ENCODE measurements around the gene CREBZF. TPM values are rescaled to one million over a fixed set of nuclear protein-coding genes. Genes with fewer than 3 reads are reported as not detected.
A peak's percentile ranks its signal among the peaks of the same experiment; 100 is the strongest.
"Not testable (repeated sequence)": the region's sequence is repeated elsewhere in the genome, so short reads cannot be mapped to it uniquely, and the experiment has no call there.

The CREBZF gene
- total RNA-seq, 1 experiment from 2014 or later = 99.4 TPM

- H3K4me3 Mint-ChIP-seq (ENCODE audit: unreplicated experiment) = peak overlapping the region; percentile 91
- peaks cover 79% of the 10 kb centered on the region for H3K36me3 Mint-ChIP-seq (ENCODE audit: insufficient read depth, unreplicated experiment)
- H3K27ac Mint-ChIP-seq (ENCODE audit: unreplicated experiment) = no peak overlapping the region
Measured at GRCh38 chr11:85661972-85662664, 2.8 kb downstream of the CREBZF start.

DNA sequence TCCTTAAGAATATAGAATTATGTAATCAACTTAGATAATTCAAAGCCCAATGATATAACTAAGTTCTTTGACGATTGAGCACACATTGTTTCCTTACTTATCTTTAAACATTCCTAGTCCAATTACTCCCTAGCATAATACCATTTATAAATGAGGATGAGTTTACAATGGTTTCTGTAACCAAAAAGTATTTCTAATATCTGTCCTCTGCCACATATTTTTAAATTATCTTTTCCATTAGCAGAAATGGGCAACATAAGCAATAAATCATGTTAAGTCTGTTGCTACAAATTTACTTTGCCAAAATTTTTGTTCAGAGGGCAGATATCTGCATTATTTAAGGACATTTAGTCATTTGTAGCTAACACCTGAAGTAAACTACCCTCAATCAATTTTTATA lies 6.7 kb downstream of the CREBZF start:
- Histone ChIP-seq H3K36me3 (ENCODE audit: control insufficient read depth, insufficient read depth, low read length) (peaks cover 2% of the 10 kb centered on the region; the same call in 1 of the 2 replicates), H3K4me3 (ENCODE audit: low read depth, low read length) (no peak overlapping the region), H3K9me3 (no peaks in the 10 kb centered on the region), H3K27me3 (replicated peaks; ENCODE audit: control insufficient read depth, insufficient read depth, low read length) (no peaks in the 10 kb centered on the region), H3K4me1 (peaks cover 6% of the 10 kb centered on the region; the same call in 1 of the 2 replicates)
- Mint-ChIP-seq H3K27ac (ENCODE audit: unreplicated experiment) (no peak overlapping the region), H3K9me3 (ENCODE audit: unreplicated experiment) (no peaks in the 10 kb centered on the region), H3K27me3 (ENCODE audit: insufficient read depth, unreplicated experiment) (no peaks in the 10 kb centered on the region), H3K4me1 (ENCODE audit: low read depth, unreplicated experiment) (peaks cover 30% of the 10 kb centered on the region), H3K4me3 (ENCODE audit: unreplicated experiment) (no peak overlapping the region), H3K36me3 (ENCODE audit: insufficient read depth, unreplicated experiment) (peaks cover 82% of the 10 kb centered on the region)
- ChIA-PET POLR2A (no interaction called here), CTCF (no interaction called here)
- BruUV-seq (replicated peaks) = no TSS peak
- no peak for DNase-seq
- TF ChIP-seq, protein P1, sequence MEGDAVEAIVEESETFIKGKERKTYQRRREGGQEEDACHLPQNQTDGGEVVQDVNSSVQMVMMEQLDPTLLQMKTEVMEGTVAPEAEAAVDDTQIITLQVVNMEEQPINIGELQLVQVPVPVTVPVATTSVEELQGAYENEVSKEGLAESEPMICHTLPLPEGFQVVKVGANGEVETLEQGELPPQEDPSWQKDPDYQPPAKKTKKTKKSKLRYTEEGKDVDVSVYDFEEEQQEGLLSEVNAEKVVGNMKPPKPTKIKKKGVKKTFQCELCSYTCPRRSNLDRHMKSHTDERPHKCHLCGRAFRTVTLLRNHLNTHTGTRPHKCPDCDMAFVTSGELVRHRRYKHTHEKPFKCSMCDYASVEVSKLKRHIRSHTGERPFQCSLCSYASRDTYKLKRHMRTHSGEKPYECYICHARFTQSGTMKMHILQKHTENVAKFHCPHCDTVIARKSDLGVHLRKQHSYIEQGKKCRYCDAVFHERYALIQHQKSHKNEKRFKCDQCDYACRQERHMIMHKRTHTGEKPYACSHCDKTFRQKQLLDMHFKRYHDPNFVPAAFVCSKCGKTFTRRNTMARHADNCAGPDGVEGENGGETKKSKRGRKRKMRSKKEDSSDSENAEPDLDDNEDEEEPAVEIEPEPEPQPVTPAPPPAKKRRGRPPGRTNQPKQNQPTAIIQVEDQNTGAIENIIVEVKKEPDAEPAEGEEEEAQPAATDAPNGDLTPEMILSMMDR (IDR thresholded peaks at IDR 0.05; ENCODE audit: insufficient read depth in 1 of 2, low read depth in 1 of 2, low read length in 1 of 2, severe bottlenecking in 1 of 2, unreplicated experiment in 1 of 2) = no peak
- intact Hi-C loops (cut with micrococcal nuclease; ENCODE audit: unreplicated experiment) = no loop called here

More at GRCh38 chr11:85661972-85662664, 2.8 kb downstream of the CREBZF start:
- intact Hi-C loops (cut with micrococcal nuclease; ENCODE audit: unreplicated experiment) = loop anchor here (10.0 kb wide), 2 partner anchors 583 to 643 kb away; partner anchors contain the start of genes EED and HIKESHI
- BruUV-seq (replicated peaks) = no TSS peak
- Mint-ChIP-seq H3K27me3 (ENCODE audit: insufficient read depth, unreplicated experiment) (no peaks in the 10 kb centered on the region), H3K4me1 (ENCODE audit: low read depth, unreplicated experiment) (peaks cover 29% of the 10 kb centered on the region), H3K9me3 (ENCODE audit: unreplicated experiment) (no peaks in the 10 kb centered on the region)
- H3K4me3 ChIP-seq (ENCODE audit: low read depth, low read length) = peak overlapping the region; percentile 91
- peaks cover 4% of the 10 kb centered on the region for H3K36me3 ChIP-seq (ENCODE audit: control insufficient read depth, insufficient read depth, low read length)
- H3K27me3 ChIP-seq (replicated peaks; ENCODE audit: control insufficient read depth, insufficient read depth, low read length) = no peaks in the 10 kb centered on the region
- no peaks in the 10 kb centered on the region for H3K9me3 ChIP-seq
- TF ChIP-seq, protein P1 (IDR thresholded peaks at IDR 0.05; ENCODE audit: insufficient read depth in 1 of 2, low read depth in 1 of 2, low read length in 1 of 2, severe bottlenecking in 1 of 2, unreplicated experiment in 1 of 2) = no peak
- ChIA-PET CTCF (no interaction called here), POLR2A (no interaction called here)
- peaks cover 9% of the 10 kb centered on the region; the same call in 1 of the 2 replicates for H3K4me1 ChIP-seq
- DNase-seq = no peak

- ChIA-PET POLR2A (no interaction called here), CTCF (no interaction called here)
- no peaks in the 10 kb centered on the region for H3K9me3 Mint-ChIP-seq (ENCODE audit: unreplicated experiment)
- H3K9me3 ChIP-seq = no peaks in the 10 kb centered on the region
- no peaks in the 10 kb centered on the region for H3K27me3 Mint-ChIP-seq (ENCODE audit: insufficient read depth, unreplicated experiment)
- TF ChIP-seq, protein P1 (IDR thresholded peaks at IDR 0.05; ENCODE audit: insufficient read depth in 1 of 2, low read depth in 1 of 2, low read length in 1 of 2, severe bottlenecking in 1 of 2, unreplicated experiment in 1 of 2) = no peak
- no TSS peak for BruUV-seq (replicated peaks)
- H3K4me3 ChIP-seq (ENCODE audit: low read depth, low read length) = no peak overlapping the region
- no peak overlapping the region for H3K27ac Mint-ChIP-seq (ENCODE audit: unreplicated experiment)
- peaks cover 74% of the 10 kb centered on the region for H3K36me3 Mint-ChIP-seq (ENCODE audit: insufficient read depth, unreplicated experiment)
- H3K36me3 ChIP-seq (ENCODE audit: control insufficient read depth, insufficient read depth, low read length) = peaks cover 2% of the 10 kb centered on the region; the same call in 1 of the 2 replicates
- H3K4me3 Mint-ChIP-seq (ENCODE audit: unreplicated experiment) = no peak overlapping the region
- H3K4me1 ChIP-seq = peaks cover 9% of the 10 kb centered on the region; the same call in 1 of the 2 replicates
- peaks cover 35% of the 10 kb centered on the region for H3K4me1 Mint-ChIP-seq (ENCODE audit: low read depth, unreplicated experiment)
- intact Hi-C loops (cut with micrococcal nuclease; ENCODE audit: unreplicated experiment) = no loop called here
- H3K27me3 ChIP-seq (replicated peaks; ENCODE audit: control insufficient read depth, insufficient read depth, low read length) = no peaks in the 10 kb centered on the region
- DNase-seq = no peak
Measured at GRCh38 chr11:85656777-85657176, 8.2 kb downstream of the CREBZF start.

- peaks cover 54% of the 10 kb centered on the region for H3K36me3 Mint-ChIP-seq (ENCODE audit: insufficient read depth, unreplicated experiment)
- DNase-seq; H3K36me3 ChIP-seq (ENCODE audit: control insufficient read depth, insufficient read depth, low read length); H3K4me3 ChIP-seq (ENCODE audit: low read depth, low read length); BruUV-seq (replicated peaks); H3K27ac Mint-ChIP-seq (ENCODE audit: unreplicated experiment); H3K9me3 ChIP-seq; intact Hi-C loops (cut with micrococcal nuclease; ENCODE audit: unreplicated experiment); H3K4me3 Mint-ChIP-seq (ENCODE audit: unreplicated experiment); H3K9me3 Mint-ChIP-seq (ENCODE audit: unreplicated experiment); H3K27me3 Mint-ChIP-seq (ENCODE audit: insufficient read depth, unreplicated experiment); H3K27me3 ChIP-seq (replicated peaks; ENCODE audit: control insufficient read depth, insufficient read depth, low read length): not testable (repeated sequence)
- H3K4me1 Mint-ChIP-seq (ENCODE audit: low read depth, unreplicated experiment) = peaks cover 26% of the 10 kb centered on the region
- ChIA-PET CTCF (interaction anchor here (0.5 kb wide), 1 partner anchor 38 kb away, joined by 3 read pairs; no protein-coding TSS in a partner anchor), POLR2A (interaction anchor here (0.6 kb wide), 2 partner anchors 9 to 10 kb away, joined by 3 to 4 read pairs; no protein-coding TSS in a partner anchor)
- peaks cover 21% of the 10 kb centered on the region for H3K4me1 ChIP-seq
Measured at GRCh38 chr11:85654343-85654742, 10.6 kb downstream of the CREBZF start.
